ENCODE measurements around the gene HOXA2. TPM values are rescaled to one million over a fixed set of nuclear protein-coding genes. Genes with fewer than 3 reads are reported as not detected.

HOXA2 gene
- total and polyA plus RNA-seq, 2 of the 8 experiments (the other 6 are each of a cell fraction or from before 2014, with no cell fraction given) = not detected

GRCh38 chr7:27088002-27088922 is 14.2 kb downstream of the HOXA2 start:
- FAIRE-seq (no peak), DNase-seq (ENCODE audit: low read depth in 1 of 2, low spot score in 2 of 2) (peak in 1 of 2 experiments; percentile 78)
- no peak overlapping the region for H2BK120ac ChIP-seq (replicated peaks; ENCODE audit: low read depth, low read length)
- peaks cover 2% of the 10 kb centered on the region; the same call in 1 of the 2 replicates for H3K23me2 ChIP-seq (ENCODE audit: low read depth, low read length)
- H2BK15ac ChIP-seq (ENCODE audit: low read length) = no peak overlapping the region
- POLR2A ChIA-PET (ENCODE audit: partially characterized antibody) = no interaction called here
- H3K4me2 ChIP-seq (ENCODE audit: insufficient read depth in 1 of 2, low read depth in 2 of 2, low read length in 2 of 2) = peak overlapping the region; percentile 14 to 50
- peaks cover 0 to 2% of the 10 kb centered on the region in 2 experiments; a peak in 1 of 4 replicates for H3K9me3 ChIP-seq (ENCODE audit: insufficient read depth in 2 of 2, low read depth in 1 of 2, low read length in 1 of 2)
- H3K56ac ChIP-seq (replicated peaks; ENCODE audit: insufficient read length, low read depth, low read length) = no peak overlapping the region
- peak overlapping the region in 1 of 4 experiments; percentile 36; a peak in 3 of 8 replicates for H3K4me3 ChIP-seq (ENCODE audit: extremely low read depth in 1 of 4, insufficient read depth in 2 of 4, low read depth in 3 of 4, low read length in 4 of 4)
- no peak overlapping the region for H4K91ac ChIP-seq (replicated peaks; ENCODE audit: insufficient read length, low read length)
- no peaks in the 10 kb centered on the region for H3K79me1 ChIP-seq (ENCODE audit: low read depth, low read length)
- H3K9ac ChIP-seq (replicated peaks in 1 of 4; ENCODE audit: extremely low read depth in 1 of 4, low read depth in 3 of 4, low read length in 3 of 4) = peak overlapping the region in 1 of 4 experiments; percentile 10; a peak in 1 of 7 replicates
- no peak overlapping the region for H3K23ac ChIP-seq (ENCODE audit: insufficient read length)
- no peaks in the 10 kb centered on the region for H3K79me2 ChIP-seq (ENCODE audit: control insufficient read depth in 1 of 2, insufficient read depth in 2 of 2, low read length in 2 of 2)
- 32% methylated on average over 43 of the region's 68 CpGs; no CpG with 5 or more reads in 1 of the 2 experiments for WGBS, 2 experiments (ENCODE audit: extremely low coverage in 1 of 2, insufficient coverage in 1 of 2, insufficient read length in 1 of 2, insufficient replicate concordance in 2 of 2, low coverage in 1 of 2, low lambda C conversion rate in 2 of 2, missing lambda C conversion rate in 1 of 2)
- H2BK20ac ChIP-seq (ENCODE audit: low read length) = no peak overlapping the region
- H3K14ac ChIP-seq (ENCODE audit: insufficient read length) = no peak overlapping the region
- H2AFZ ChIP-seq (ENCODE audit: low read length) = 0 out of 2 replicates have a peak overlapping the region, but pooled peaks have one; percentile 18
- no peak overlapping the region; the same call in 1 of the 2 replicates for H3K18ac ChIP-seq (ENCODE audit: extremely low read depth, low read length)
- CTCF ChIA-PET (ENCODE audit: partially characterized antibody) = interaction anchor here (0.7 to 1.7 kb wide), 4 partner anchors 10 to 73 kb away, joined by 3 to 5 read pairs (median 4); no protein-coding TSS in a partner anchor
- peaks cover 0 to 9% (median 5%) of the 10 kb centered on the region in 4 experiments; a peak in 4 of 7 replicates for H3K4me1 ChIP-seq (replicated peaks in 1 of 4; ENCODE audit: control insufficient read depth in 3 of 4, insufficient read depth in 4 of 4, low read length in 3 of 4)
- H3K36me3 ChIP-seq (ENCODE audit: control insufficient read depth in 2 of 4, insufficient read depth in 4 of 4, low read length in 3 of 4) = peaks cover 0 to 5% (median 0%) of the 10 kb centered on the region in 4 experiments; a peak in 2 of 8 replicates
- peak overlapping the region; percentile 66; the same call in 1 of the 2 replicates for H4K8ac ChIP-seq (ENCODE audit: extremely low read depth, insufficient read depth, low read length)
- no peak overlapping the region for H3K27ac ChIP-seq (ENCODE audit: low read depth, low read length)
- no peak overlapping the region; the same call in 1 of the 2 replicates for H2BK12ac ChIP-seq (ENCODE audit: low read depth, low read length)
- H3K4ac ChIP-seq (replicated peaks; ENCODE audit: insufficient read length, low read depth, low read length) = no peak overlapping the region
- H4K5ac ChIP-seq (ENCODE audit: insufficient read length, low read depth, low read length) = no peak overlapping the region
- H2AK5ac ChIP-seq (ENCODE audit: low read depth, low read length) = no peak overlapping the region
- H4K20me1 ChIP-seq (replicated peaks in 1 of 2; ENCODE audit: control insufficient read depth in 1 of 2, insufficient read depth in 2 of 2, low read length in 2 of 2) = peaks cover 0 to 15% of the 10 kb centered on the region in 2 experiments
- peaks cover 57 to 70% (median 65%) of the 10 kb centered on the region in 4 experiments for H3K27me3 ChIP-seq (replicated peaks in 1 of 4; ENCODE audit: control insufficient read depth in 3 of 4, extremely low read depth in 1 of 4, insufficient read depth in 3 of 4, low read length in 3 of 4)
- no peak overlapping the region for H2BK5ac ChIP-seq (ENCODE audit: low read depth, low read length)
- TF ChIP-seq SUZ12 (IDR thresholded peaks at IDR 0.05; ENCODE audit: low read length) (peak; percentile 92), POLR2A (IDR thresholded peaks at IDR 0.05; ENCODE audit: control extremely low read depth in 1 of 2, low read depth in 2 of 2, low read length in 2 of 2) (no peak), SP1 (IDR thresholded peaks at IDR 0.05; ENCODE audit: low read depth, low read length) (no peak), MAFK (IDR thresholded peaks at IDR 0.05; ENCODE audit: low read depth, low read length) (no peak), JUND (IDR thresholded peaks at IDR 0.05; ENCODE audit: low read length) (no peak), POU5F1 (IDR thresholded peaks at IDR 0.05; ENCODE audit: low read depth, low read length) (no peak), NRF1 (IDR thresholded peaks at IDR 0.05; ENCODE audit: low read depth, low read length) (no peak), GABPA (IDR thresholded peaks at IDR 0.05; ENCODE audit: borderline replicate concordance, insufficient read depth, low read length) (0 out of 2 replicates have a peak, but pooled peaks have one; percentile 10), CHD2 (IDR thresholded peaks at IDR 0.05; ENCODE audit: low read length) (no peak), SIN3A (conservative IDR thresholded peaks at IDR 0.05 in 1 of 2, IDR thresholded peaks at IDR 0.05 in 1 of 2; ENCODE audit: low read depth in 1 of 2, low read length in 2 of 2) (no peak), KDM5A (IDR thresholded peaks at IDR 0.05; ENCODE audit: low read length) (no peak), EGR1 (IDR thresholded peaks at IDR 0.05; ENCODE audit: borderline replicate concordance, low read depth, low read length) (no peak)
